IMR-90 (cell line): Measurements from ENCODE around the gene RAB11A. TPM values are rescaled to one million over a fixed set of nuclear protein-coding genes. Genes with fewer than 3 reads are reported as not detected.

Source experiments
- ATAC-seq: fragments of 200-7000 bp; cut with Tn5 transposase; 2 replicates; pipeline ENCODE4 v1.9.1; 2020; ENCODE audit warnings: low read depth, mild to moderate bottlenecking, moderate library complexity
- BruUV-seq: library from RNA; stranded (reverse); fragments of 400-500 nt; replicated peaks from 2 replicates; lab custom pipeline; 2021; lab: Mats Ljungman, UMichigan
- CTCF ChIA-PET: fragments of 300-600 bp; formaldehyde crosslinking; extraction: SDS; loops from one replicate; lab custom pipeline; 2021; ENCODE audit warnings: antibody characterized with exemption; lab: Yijun Ruan, JAX
- POLR2A ChIA-PET: fragments of 300-600 bp; sonication (Branson Sonifier 250); formaldehyde crosslinking; loops from one replicate; lab custom pipeline; 2022; ENCODE audit warnings: antibody characterized with exemption; ENCODE audit not compliant: unreplicated experiment; lab: Charles Lee
- DNase-seq: peaks from one replicate; pipeline ENCODE4 v3.0.0; 2013
- H2AFZ ChIP-seq: replicated peaks from 2 replicates; pipeline ENCODE3; 2013; ENCODE audit warnings: low read length, mild to moderate bottlenecking; ENCODE audit not compliant: poor library complexity
- H2AK5ac ChIP-seq: 2 replicates; pipeline ENCODE4 v1.6.1; 2013; ENCODE audit warnings: low read depth, low read length, inconsistent platforms
- H2AK9ac ChIP-seq: replicated peaks from 2 replicates; pipeline ENCODE3; 2013; ENCODE audit warnings: mild to moderate bottlenecking, low read depth, low read length, moderate library complexity; ENCODE audit not compliant: poor library complexity
- H2BK120ac ChIP-seq: 2 replicates; pipeline ENCODE4 v1.6.1; 2013; ENCODE audit warnings: low read depth, low read length, inconsistent platforms
- H2BK15ac ChIP-seq: 3 replicates; pipeline ENCODE4 v1.6.1; 2013; ENCODE audit warnings: low read depth, low read length, inconsistent platforms
- H2BK20ac ChIP-seq: 2 replicates; pipeline ENCODE4 v1.6.1; 2013; ENCODE audit warnings: low read depth, mild to moderate bottlenecking, inconsistent platforms, low read length, moderate library complexity
- H2BK5ac ChIP-seq: 2 replicates; pipeline ENCODE4 v1.6.1; 2013; ENCODE audit warnings: mild to moderate bottlenecking, low read depth, low read length, inconsistent platforms; ENCODE audit not compliant: poor library complexity, severe bottlenecking
- H3K14ac ChIP-seq: replicated peaks from 2 replicates; pipeline ENCODE4 v1.6.1; 2013; ENCODE audit warnings: low read depth, low read length, inconsistent platforms
- H3K18ac ChIP-seq: 2 replicates; pipeline ENCODE4 v1.6.1; 2013; ENCODE audit warnings: low read depth, low read length, control low read depth
- H3K23ac ChIP-seq: 2 replicates; pipeline ENCODE4 v1.6.1; 2013; ENCODE audit warnings: low read depth, low read length, inconsistent platforms
- H3K27ac ChIP-seq: 2 replicates; pipeline ENCODE4 v1.5.1; 2013; ENCODE audit warnings: mild to moderate bottlenecking, control low read depth, low read length; ENCODE audit not compliant: insufficient read depth
- H3K27me3 ChIP-seq: 2 replicates; pipeline ENCODE4 v1.6.1; 2013; ENCODE audit warnings: low read length; ENCODE audit not compliant: control insufficient read depth, insufficient read depth
- H3K36me3 ChIP-seq: 2 replicates; pipeline ENCODE4 v1.6.1; 2013; ENCODE audit warnings: low read length, mixed read lengths; ENCODE audit not compliant: control insufficient read depth, insufficient read depth
- H3K4ac ChIP-seq: 2 replicates; pipeline ENCODE4 v1.6.1; 2013; ENCODE audit warnings: low read depth, low read length, inconsistent platforms
- H3K4me1 ChIP-seq: 2 replicates; pipeline ENCODE4 v1.6.1; 2013; ENCODE audit warnings: low read length, mixed read lengths; ENCODE audit not compliant: control insufficient read depth, insufficient read depth
- H3K4me2 ChIP-seq: 2 replicates; pipeline ENCODE4 v1.6.1; 2013; ENCODE audit warnings: low read depth, mild to moderate bottlenecking, control low read depth, low read length, moderate library complexity
- H3K4me3 ChIP-seq: 2 replicates; pipeline ENCODE4 v1.5.1; 2013; ENCODE audit warnings: low read depth, mild to moderate bottlenecking, control low read depth, low read length, moderate library complexity; ENCODE audit not compliant: insufficient read depth
- H3K56ac ChIP-seq: 2 replicates; pipeline ENCODE4 v1.6.1; 2013; ENCODE audit warnings: low read length, inconsistent platforms; ENCODE audit not compliant: insufficient read depth; ENCODE audit errors: extremely low read depth
- H3K79me1 ChIP-seq, 2 experiments: 2 replicates each; pipeline ENCODE4 v1.6.1; 2013; ENCODE audit warnings: low read length in 2 of 2, inconsistent platforms in 1 of 2, low read depth in 1 of 2
- H3K9ac ChIP-seq: 2 replicates; pipeline ENCODE4 v1.6.1; 2013; ENCODE audit warnings: low read depth, low read length, control low read depth
- H3K9me1 ChIP-seq: 2 replicates; pipeline ENCODE4 v1.6.1; 2013; ENCODE audit warnings: low read length, inconsistent platforms; ENCODE audit not compliant: insufficient read depth
- H3K9me3 ChIP-seq: 2 replicates; pipeline ENCODE4 v1.6.1; 2013; ENCODE audit warnings: low read length; ENCODE audit not compliant: control insufficient read depth, insufficient read depth
- H4K20me1 ChIP-seq: 2 replicates; pipeline ENCODE4 v1.6.1; 2013; ENCODE audit warnings: low read length, inconsistent platforms; ENCODE audit not compliant: insufficient read depth
- H4K5ac ChIP-seq: 2 replicates; pipeline ENCODE4 v1.6.1; 2013; ENCODE audit warnings: mild to moderate bottlenecking, low read depth, low read length, control low read depth
- H4K8ac ChIP-seq, 2 experiments: 2 replicates each; pipeline ENCODE4 v1.6.1; 2013; ENCODE audit warnings: low read depth in 2 of 2, low read length in 2 of 2, control low read depth in 1 of 2, inconsistent platforms in 1 of 2
- H4K91ac ChIP-seq: 2 replicates; pipeline ENCODE4 v1.6.1; 2013; ENCODE audit warnings: low read depth, low read length, inconsistent platforms; ENCODE audit not compliant: insufficient read depth
- BHLHE40 ChIP-seq: fragments of 150-350 bp; IDR thresholded peaks from 2 replicates; pipeline ENCODE4 v1.6.1; 2016; ENCODE audit warnings: mild to moderate bottlenecking, low read depth, low read length
- CTCF ChIP-seq: conservative IDR thresholded peaks from 2 replicates; pipeline ENCODE4 v1.5.1; 2012; ENCODE audit warnings: mild to moderate bottlenecking, low read depth, low read length, improper control_type of control experiment
- FOS ChIP-seq: fragments of 150-350 bp; IDR thresholded peaks from 2 replicates; pipeline ENCODE4 v1.6.1; 2016; ENCODE audit warnings: low read depth, low read length
- MAFK ChIP-seq: IDR thresholded peaks from 2 replicates; pipeline ENCODE4 v1.6.1; 2012; ENCODE audit warnings: low read depth, low read length, improper control_type of control experiment
- WGBS, 2 experiments: methylation state at CpG; one replicate each; pipeline versions ENCODE4 v1.1.5 to v1.1.7; 2013; ENCODE audit warnings: missing lambda C conversion rate in 2 of 2; ENCODE audit not compliant: insufficient read length in 1 of 2; ENCODE audit errors: extremely low coverage in 2 of 2; 5-methylcytosine and 5-hydroxymethylcytosine counted together
- dilution Hi-C: fragments of 300-500 bp; cut with HindIII; formaldehyde crosslinking; loops from one replicate; pipeline ENCODE4 v1.14.3; 2018; ENCODE audit warnings: low sequenced_read_pairs; ENCODE audit not compliant: unreplicated experiment
- in situ Hi-C: fragments of 300-500 bp; cut with MboI; formaldehyde crosslinking; loops from 3 replicates; pipeline ENCODE4 v1.14.3; 2019; ENCODE audit warnings: low sequenced_read_pairs, inconsistent platforms, mixed read lengths
- intact Hi-C: fragments of 100-400 bp; cut with micrococcal nuclease; formaldehyde crosslinking; loops from 2 replicates; pipeline ENCODE4 v1.10.0; 2022
- polyA plus RNA-seq, 3 experiments: library from polyadenylated mRNA; depleted of rRNA; stranded (reverse); fragments of >200 nt; gene quantifications; 2 replicates each; pipeline ENCODE4 v1.2.3, GENCODE V29; 2012; ENCODE audit warnings: low replicate concordance in 1 of 3
- total RNA-seq: library from RNA; depleted of rRNA; stranded (reverse); fragments of >200 nt; gene quantifications from 2 replicates; pipeline ENCODE4 v1.2.3, GENCODE V29; 2012

RAB11A gene
- total and polyA plus RNA-seq, 2 of the 4 experiments (the other 2 are of a cell fraction), result 341 to 462 TPM

GRCh38 chr15:65902373-65902772 is 33.1 kb downstream of the RAB11A start:
- peaks cover 15% of the 10 kb centered on the region for H3K9me1 ChIP-seq
- no peak overlapping the region for H3K56ac ChIP-seq
- in situ Hi-C loops, result loop anchor here (25.0 kb wide), 1 partner anchor 585 kb away; the partner anchor contains the start of gene SNAPC5
- no peak overlapping the region for H4K5ac ChIP-seq
- peaks cover 0 to 25% of the 10 kb centered on the region in 2 experiments; a peak in 3 of 4 replicates for H3K79me1 ChIP-seq
- dilution Hi-C loops, result no loop called here
- no peak overlapping the region for H3K14ac ChIP-seq
- no peak overlapping the region for H4K91ac ChIP-seq
- peaks cover 5% of the 10 kb centered on the region for H3K4me1 ChIP-seq
- H4K20me1 ChIP-seq, result no peaks in the 10 kb centered on the region; the same call in 1 of the 2 replicates
- DNase-seq, result peak; percentile 6
- H2BK5ac ChIP-seq, result no peak overlapping the region
- peaks cover 36% of the 10 kb centered on the region for H3K36me3 ChIP-seq
- ATAC-seq, result no peak
- no peak overlapping the region for H2BK120ac ChIP-seq
- H3K23ac ChIP-seq, result no peak overlapping the region
- H3K4ac ChIP-seq, result no peak overlapping the region
- TF ChIP-seq CTCF (no peak), MAFK (no peak), FOS (no peak), BHLHE40 (no peak)
- no peak overlapping the region for H2BK20ac ChIP-seq
- H2AFZ ChIP-seq, result no peak overlapping the region
- H2AK5ac ChIP-seq, result no peak overlapping the region
- no TSS peak for BruUV-seq
- H3K9me3 ChIP-seq, result no peaks in the 10 kb centered on the region
- no peak overlapping the region for H3K18ac ChIP-seq
- no peak overlapping the region for H2BK15ac ChIP-seq
- H4K8ac ChIP-seq, result no peak overlapping the region
- WGBS, 2 experiments, result no CpG with 5 or more reads among the region's 1 CpG
- H2AK9ac ChIP-seq, result no peak overlapping the region
- no peak overlapping the region for H3K4me2 ChIP-seq
- ChIA-PET CTCF (no interaction called here), POLR2A (no interaction called here)
- H3K27ac ChIP-seq, result no peak overlapping the region
- no peak overlapping the region for H3K4me3 ChIP-seq
- H3K9ac ChIP-seq, result no peak overlapping the region
- intact Hi-C loops, result no loop called here
- H3K27me3 ChIP-seq, result no peaks in the 10 kb centered on the region
